HL-60 (cell line): ENCODE results near the gene CNTNAP3B.
"Not testable (repeated sequence)": the region's sequence is repeated elsewhere in the genome, so short reads cannot be mapped to it uniquely, and the experiment has no call there.

Source experiments
- POLR2AphosphoS5 ChIP-seq: IDR thresholded peaks from 2 replicates; pipeline ENCODE4 v1.6.1; 2012; ENCODE audit warnings: low read depth
- REST ChIP-seq: IDR thresholded peaks from 2 replicates; pipeline ENCODE4 v1.6.1; 2012; ENCODE audit warnings: low read depth; ENCODE audit not compliant: insufficient replicate concordance

- not testable (repeated sequence) for TF ChIP-seq POLR2AphosphoS5, REST
These were observed 59.0 kb downstream of the CNTNAP3B start for GRCh38 chr9:42070035-42070799.
